Measurements from ENCODE around the gene DHRS7B. TPM values are rescaled to one million over a fixed set of nuclear protein-coding genes. Genes with fewer than 3 reads are reported as not detected.

Gene DHRS7B
- total RNA-seq, 1 experiment from 2014 or later: 19.0 TPM

DNA sequence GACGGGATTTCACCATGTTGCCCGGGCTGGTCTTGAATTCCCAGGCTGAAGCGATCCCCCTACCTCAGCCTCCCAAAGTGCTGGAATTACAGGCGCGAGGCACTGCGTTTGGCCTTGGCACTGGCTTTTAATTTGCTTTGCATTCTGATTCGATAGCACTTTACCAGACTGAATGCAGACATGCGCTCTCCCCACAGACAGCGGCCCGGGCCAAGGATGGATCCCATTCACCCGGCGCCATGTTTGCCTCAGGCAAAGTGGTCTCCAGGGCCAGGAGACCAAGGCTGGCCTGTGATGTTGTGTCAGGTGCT lies 41.7 kb downstream of the DHRS7B start:
- Histone ChIP-seq H3K4me3 (ENCODE audit: low read depth, low read length, poor library complexity, severe bottlenecking) (no peak overlapping the region), H3K36me3 (ENCODE audit: insufficient read depth, low read length, poor library complexity, severe bottlenecking) (no peaks in the 10 kb centered on the region), H3K27me3 (replicated peaks; ENCODE audit: insufficient read depth, low read depth, low read length, poor library complexity) (no peaks in the 10 kb centered on the region), H3K9me3 (ENCODE audit: low read depth, low read length, poor library complexity, severe bottlenecking) (no peaks in the 10 kb centered on the region), H3K4me1 (ENCODE audit: insufficient read depth, low read length, poor library complexity, severe bottlenecking) (no peaks in the 10 kb centered on the region), H3K27ac (ENCODE audit: low read depth, low read length, poor library complexity, severe bottlenecking) (no peak overlapping the region)
- ChIA-PET CTCF (no interaction called here), POLR2A (ENCODE audit: low non-redundant PET) (no interaction called here)
- TF ChIP-seq CTCF (conservative IDR thresholded peaks at IDR 0.05; ENCODE audit: low read depth, low read length) (no peak), EZH2 (IDR thresholded peaks at IDR 0.05; ENCODE audit: borderline replicate concordance, low read depth, low read length, poor library complexity, severe bottlenecking) (no peak)
- no peak for DNase-seq (ENCODE audit: low spot score)
- no TSS peak for BruUV-seq (replicated peaks)
- intact Hi-C loops (cut with micrococcal nuclease; ENCODE audit: unreplicated experiment): no loop called here

DNA sequence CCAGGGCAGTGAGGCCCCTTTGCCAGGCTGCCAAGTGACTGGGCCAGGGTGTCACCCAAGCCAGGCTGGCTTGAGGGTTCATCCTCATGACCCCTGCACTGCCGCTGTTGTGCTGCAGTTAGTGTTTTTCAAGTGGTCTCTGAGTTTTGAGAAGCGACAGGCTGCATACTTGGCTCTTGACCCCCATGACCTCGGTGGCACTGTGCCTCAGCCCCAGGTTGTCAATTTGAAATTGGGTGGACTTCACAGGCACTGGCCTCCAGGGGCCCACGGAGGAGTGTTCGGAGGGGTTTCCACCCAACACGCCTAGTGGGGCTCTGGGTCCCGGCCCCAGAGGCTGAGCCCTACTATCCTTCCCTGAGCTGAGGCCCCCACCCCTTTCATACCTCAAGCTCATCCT lies 42.7 kb downstream of the DHRS7B start:
- intact Hi-C loops (cut with micrococcal nuclease; ENCODE audit: unreplicated experiment): no loop called here
- H3K27me3 ChIP-seq (replicated peaks; ENCODE audit: insufficient read depth, low read depth, low read length, poor library complexity): no peaks in the 10 kb centered on the region
- no TSS peak for BruUV-seq (replicated peaks)

DNA sequence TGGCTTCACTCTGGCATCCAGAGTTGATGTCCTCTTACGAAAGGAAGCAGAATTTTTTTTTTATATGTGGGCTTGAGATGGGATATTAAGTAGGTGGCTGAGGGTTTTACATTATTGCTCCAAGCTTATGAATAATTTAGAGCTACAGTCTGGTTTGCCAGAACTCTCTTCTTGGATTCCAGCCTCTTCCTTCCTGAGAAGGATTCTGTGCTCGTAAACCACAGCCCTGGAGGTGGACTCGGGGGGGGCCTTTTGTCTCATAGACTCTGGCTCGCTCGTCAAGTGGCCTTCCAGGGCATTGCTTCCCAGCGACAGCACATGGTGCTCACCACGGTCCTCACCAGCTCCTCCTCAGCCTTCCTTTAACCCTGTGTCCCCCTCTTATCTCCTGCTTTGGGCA lies 44.0 kb downstream of the DHRS7B start:
- no peaks in the 10 kb centered on the region for H3K36me3 ChIP-seq (ENCODE audit: insufficient read depth, low read length, poor library complexity, severe bottlenecking)
- no peaks in the 10 kb centered on the region for H3K4me1 ChIP-seq (ENCODE audit: insufficient read depth, low read length, poor library complexity, severe bottlenecking)
- no peaks in the 10 kb centered on the region for H3K27me3 ChIP-seq (replicated peaks; ENCODE audit: insufficient read depth, low read depth, low read length, poor library complexity)
- peak overlapping the region; percentile 5 for H3K27ac ChIP-seq (ENCODE audit: low read depth, low read length, poor library complexity, severe bottlenecking)
- no TSS peak for BruUV-seq (replicated peaks)
- no peaks in the 10 kb centered on the region for H3K9me3 ChIP-seq (ENCODE audit: low read depth, low read length, poor library complexity, severe bottlenecking)
- CTCF ChIA-PET: no interaction called here
- intact Hi-C loops (cut with micrococcal nuclease; ENCODE audit: unreplicated experiment): no loop called here
- H3K4me3 ChIP-seq (ENCODE audit: low read depth, low read length, poor library complexity, severe bottlenecking): no peak overlapping the region
- no peak for DNase-seq (ENCODE audit: low spot score)
- POLR2A ChIA-PET (ENCODE audit: low non-redundant PET): no interaction called here
- TF ChIP-seq EZH2 (IDR thresholded peaks at IDR 0.05; ENCODE audit: borderline replicate concordance, low read depth, low read length, poor library complexity, severe bottlenecking) (no peak), CTCF (conservative IDR thresholded peaks at IDR 0.05; ENCODE audit: low read depth, low read length) (no peak)

More for the DNA sequence above, 42.7 kb downstream of the DHRS7B start:
- Histone ChIP-seq H3K4me3 (ENCODE audit: low read depth, low read length, poor library complexity, severe bottlenecking) (no peak overlapping the region), H3K27ac (ENCODE audit: low read depth, low read length, poor library complexity, severe bottlenecking) (no peak overlapping the region), H3K36me3 (ENCODE audit: insufficient read depth, low read length, poor library complexity, severe bottlenecking) (no peaks in the 10 kb centered on the region), H3K4me1 (ENCODE audit: insufficient read depth, low read length, poor library complexity, severe bottlenecking) (no peaks in the 10 kb centered on the region), H3K9me3 (ENCODE audit: low read depth, low read length, poor library complexity, severe bottlenecking) (no peaks in the 10 kb centered on the region)
- CTCF ChIA-PET: no interaction called here
- TF ChIP-seq CTCF (conservative IDR thresholded peaks at IDR 0.05; ENCODE audit: low read depth, low read length) (no peak), EZH2 (IDR thresholded peaks at IDR 0.05; ENCODE audit: borderline replicate concordance, low read depth, low read length, poor library complexity, severe bottlenecking) (no peak)
- DNase-seq (ENCODE audit: low spot score): no peak
- POLR2A ChIA-PET (ENCODE audit: low non-redundant PET): no interaction called here

Measured in A673 (cell line).